Common myeloid progenitor, CD34-positive (primary cell): ENCODE measurements around the gene CACNA1A.
A peak's percentile ranks its signal among the peaks of the same experiment; 100 is the strongest.

ENCODE experiments used
- CTCF ChIA-PET: fragments of 350-600 bp; sonication (Branson Sonifier 250); formaldehyde crosslinking; loops from one replicate; lab custom pipeline; 2021; ENCODE audit warnings: antibody characterized with exemption; lab: Charles Lee
- POLR2A ChIA-PET: fragments of 350-600 bp; sonication (Branson Sonifier 250); formaldehyde crosslinking; loops from one replicate; lab custom pipeline; 2021; ENCODE audit warnings: antibody characterized with exemption; lab: Charles Lee
- DNase-seq, 3 donors: peaks; one replicate each; pipeline versions ENCODE4 v3.0.0 to v3.0.0-alpha.2; 2013
- H3K27ac ChIP-seq, 2 experiments: 1 replicate in 1 of 2; 2 replicates in 1 of 2; pipeline ENCODE4 v1.7.0; 2013; ENCODE audit warnings: inconsistent platforms in 2 of 2, low read length in 2 of 2, mild to moderate bottlenecking in 2 of 2, low read depth in 1 of 2, moderate library complexity in 1 of 2; ENCODE audit not compliant: severe bottlenecking in 2 of 2, insufficient read depth in 1 of 2, poor library complexity in 1 of 2
- H3K27me3 ChIP-seq, 5 experiments: replicated peaks in 2 of 5; 1 replicate in 3 of 5; 2 replicates in 2 of 5; pipeline versions ENCODE4 v1.6.1 to v1.7.0; 2013; ENCODE audit warnings: low read length in 4 of 5, mild to moderate bottlenecking in 2 of 5, moderate library complexity in 2 of 5, inconsistent platforms in 1 of 5; ENCODE audit not compliant: insufficient read depth in 5 of 5, control insufficient read depth in 4 of 5
- H3K36me3 ChIP-seq, 4 experiments: 1 replicate in 2 of 4; 2 replicates in 2 of 4; pipeline versions ENCODE4 v1.6.1 to v1.7.0; 2013; ENCODE audit warnings: low read length in 3 of 4, control low read depth in 1 of 4, mild to moderate bottlenecking in 1 of 4; ENCODE audit not compliant: control insufficient read depth in 4 of 4, insufficient read depth in 4 of 4
- H3K4me1 ChIP-seq, 4 experiments: 1 replicate in 3 of 4; 2 replicates in 1 of 4; pipeline versions ENCODE4 v1.6.1 to v1.7.1; 2013; ENCODE audit warnings: low read length in 3 of 4, mild to moderate bottlenecking in 3 of 4, control low read depth in 1 of 4, inconsistent platforms in 1 of 4, moderate library complexity in 1 of 4; ENCODE audit not compliant: control insufficient read depth in 4 of 4, insufficient read depth in 4 of 4; ENCODE audit errors: control extremely low read depth in 1 of 4
- H3K4me3 ChIP-seq, 7 experiments: 1 replicate in 4 of 7; 2 replicates in 3 of 7; pipeline versions ENCODE4 v1.5.1 to v1.7.0; 2013; ENCODE audit warnings: mild to moderate bottlenecking in 7 of 7, low read length in 6 of 7, moderate library complexity in 6 of 7, inconsistent platforms in 2 of 7, low read depth in 2 of 7, control low read depth in 1 of 7; ENCODE audit not compliant: insufficient read depth in 4 of 7, control insufficient read depth in 1 of 7; ENCODE audit errors: extremely low read depth in 1 of 7
- H3K9me3 ChIP-seq, 5 experiments: 1 replicate in 4 of 5; 2 replicates in 1 of 5; pipeline versions ENCODE4 v1.6.1 to v1.7.1; 2013; ENCODE audit warnings: low read length in 4 of 5, mild to moderate bottlenecking in 2 of 5, inconsistent platforms in 1 of 5, low read depth in 1 of 5, moderate library complexity in 1 of 5; ENCODE audit not compliant: control insufficient read depth in 4 of 5, insufficient read depth in 2 of 5; ENCODE audit errors: control extremely low read depth in 1 of 5
- WGBS: methylation state at CpG from one replicate; pipeline ENCODE4 v1.1.5; 2013; ENCODE audit not compliant: insufficient coverage; 5-methylcytosine and 5-hydroxymethylcytosine counted together

CACNA1A gene

DNA sequence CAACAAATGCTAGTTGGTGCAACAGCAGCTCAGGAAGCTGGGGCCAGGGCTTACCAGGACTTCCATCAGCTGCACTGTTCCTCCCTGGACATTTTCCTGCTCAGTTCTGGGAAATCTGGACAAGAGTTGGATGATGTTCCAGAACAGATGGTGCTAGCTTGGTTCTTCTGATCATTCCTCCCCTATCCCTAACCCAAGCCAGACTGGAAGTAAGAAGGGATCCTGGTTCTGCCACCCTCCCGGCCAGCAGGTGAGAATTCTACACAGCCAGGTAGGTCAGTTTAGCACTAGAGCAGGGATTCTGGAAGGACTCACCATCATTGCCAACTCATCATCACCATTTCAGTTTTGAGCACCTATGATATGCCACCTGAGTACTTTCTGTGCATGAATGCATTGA is 30.2 kb downstream of the CACNA1A start:
- Histone ChIP-seq H3K27ac (no peak overlapping the region), H3K27me3 (no peaks in the 10 kb centered on the region), H3K36me3 (no peaks in the 10 kb centered on the region), H3K9me3 (peaks cover 3 to 19% (median 13%) of the 10 kb centered on the region in 5 experiments), H3K4me3 (no peak overlapping the region), H3K4me1 (no peaks in the 10 kb centered on the region)
- no peak for DNase-seq
- POLR2A ChIA-PET = no interaction called here
- WGBS = no CpG with 5 or more reads among the region's 1 CpG
- CTCF ChIA-PET = no interaction called here

DNA sequence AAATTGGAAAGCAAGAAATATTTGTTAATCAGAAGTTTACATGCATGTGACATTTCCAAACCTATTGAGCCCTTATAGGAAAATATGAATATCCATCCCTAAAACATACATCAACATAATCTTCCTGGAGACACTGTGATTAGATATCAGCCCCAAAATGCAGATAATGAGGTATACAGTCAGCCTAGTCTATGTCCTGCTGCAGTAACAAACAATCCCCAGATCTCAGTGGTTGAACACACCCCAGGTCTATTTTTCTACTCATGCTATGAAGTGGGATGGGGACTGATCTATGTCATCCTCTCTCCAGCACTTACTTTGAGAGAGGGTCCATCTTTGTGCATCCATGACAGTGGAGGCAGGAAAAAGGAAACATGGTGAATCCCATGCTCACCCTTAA is 31.2 kb downstream of the CACNA1A start:
- Histone ChIP-seq H3K4me3 (no peak overlapping the region), H3K27me3 (peaks cover 0 to 3% (median 0%) of the 10 kb centered on the region in 5 experiments), H3K4me1 (no peaks in the 10 kb centered on the region), H3K36me3 (no peaks in the 10 kb centered on the region), H3K27ac (no peak overlapping the region), H3K9me3 (peaks cover 3 to 19% (median 13%) of the 10 kb centered on the region in 5 experiments)
- CTCF ChIA-PET = no interaction called here
- DNase-seq = no peak
- POLR2A ChIA-PET = no interaction called here

DNA sequence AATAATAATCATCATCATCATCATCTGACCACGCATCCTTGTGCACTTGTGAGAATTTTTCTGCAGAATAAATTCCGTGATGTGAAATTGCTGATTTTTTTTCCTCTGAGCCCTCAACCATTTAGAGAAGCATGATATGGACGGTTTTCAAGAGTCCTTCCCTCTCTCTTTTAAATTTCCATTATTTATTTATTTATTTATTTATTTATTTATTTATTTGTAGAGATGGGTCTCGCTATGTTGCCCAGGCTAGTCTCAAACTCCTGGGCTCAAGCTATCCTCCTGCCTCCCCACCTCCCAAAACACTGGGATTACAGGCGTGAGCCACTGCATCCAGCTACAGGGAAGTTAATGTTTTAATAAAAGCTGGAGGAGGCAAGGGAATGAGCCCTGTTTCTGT is 39.6 kb downstream of the CACNA1A start:
- H3K4me1 ChIP-seq = no peaks in the 10 kb centered on the region
- no peak for DNase-seq
- no peak overlapping the region for H3K27ac ChIP-seq
- H3K27me3 ChIP-seq = peaks cover 0 to 3% (median 0%) of the 10 kb centered on the region in 5 experiments
- H3K9me3 ChIP-seq = no peaks in the 10 kb centered on the region
- H3K36me3 ChIP-seq = no peaks in the 10 kb centered on the region
- ChIA-PET POLR2A (interaction anchor here (0.6 kb wide), 1 partner anchor 384 kb away, joined by 3 read pairs; no protein-coding TSS in a partner anchor), CTCF (no interaction called here)
- no peak overlapping the region for H3K4me3 ChIP-seq
- 88% methylated on average over 1 of the region's 5 CpGs for WGBS

DNA sequence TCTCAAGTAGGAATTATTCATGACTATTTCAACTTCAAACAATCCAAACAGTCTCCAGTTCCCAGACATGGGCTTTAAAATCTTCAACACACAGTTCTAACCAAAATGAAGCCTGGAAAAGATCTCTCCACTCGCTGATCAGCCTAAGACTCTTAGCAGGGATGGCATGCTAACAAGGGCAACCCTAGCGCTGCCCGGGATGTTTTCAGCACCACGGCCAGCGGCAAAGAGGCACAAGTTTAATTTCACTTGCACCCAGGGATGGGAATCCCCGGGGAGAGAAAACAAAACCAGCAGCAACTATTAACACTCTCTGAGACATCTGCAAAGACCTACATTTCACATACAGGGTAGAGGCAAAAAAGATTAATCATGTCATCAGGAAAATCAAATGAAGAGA is 43.0 kb downstream of the CACNA1A start:
- DNase-seq = peak; percentile 14 to 47 (median 45)

DNA sequence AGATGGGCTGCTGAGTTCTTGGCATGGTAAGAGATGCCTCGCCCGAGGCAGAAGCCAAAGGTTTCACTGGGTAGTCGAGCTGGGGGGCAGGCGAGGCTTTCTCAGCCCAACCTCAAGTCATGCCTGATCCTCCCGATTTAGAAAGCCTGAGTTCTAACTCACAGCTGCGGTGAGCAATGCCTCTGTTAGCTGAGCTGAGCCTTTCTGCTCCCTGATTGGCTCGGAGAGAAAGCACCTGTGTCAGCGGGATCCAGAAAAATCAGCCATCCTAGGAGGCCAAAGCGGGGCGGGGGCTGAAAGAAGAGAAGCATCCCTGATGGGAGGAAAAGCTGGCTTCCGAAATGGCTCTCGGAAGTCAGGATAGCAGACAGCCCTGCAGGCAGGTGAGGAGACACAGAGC is 44.7 kb downstream of the CACNA1A start:
- Histone ChIP-seq H3K27ac (no peak overlapping the region), H3K9me3 (no peaks in the 10 kb centered on the region), H3K36me3 (no peaks in the 10 kb centered on the region), H3K27me3 (peaks cover 0 to 16% (median 4%) of the 10 kb centered on the region in 5 experiments), H3K4me3 (no peak overlapping the region), H3K4me1 (no peaks in the 10 kb centered on the region)
- CTCF ChIA-PET = no interaction called here
- POLR2A ChIA-PET = no interaction called here
- no peak for DNase-seq
- WGBS = 72% methylated on average over 12 of the region's 12 CpGs

More for the DNA sequence above, 43.0 kb downstream of the CACNA1A start:
- Histone ChIP-seq H3K27ac (no peak overlapping the region), H3K4me1 (no peaks in the 10 kb centered on the region), H3K4me3 (no peak overlapping the region), H3K27me3 (peaks cover 0 to 16% (median 4%) of the 10 kb centered on the region in 5 experiments), H3K9me3 (no peaks in the 10 kb centered on the region), H3K36me3 (no peaks in the 10 kb centered on the region)
- ChIA-PET POLR2A (no interaction called here), CTCF (no interaction called here)
- WGBS = 29% methylated on average over 3 of the region's 6 CpGs

DNA sequence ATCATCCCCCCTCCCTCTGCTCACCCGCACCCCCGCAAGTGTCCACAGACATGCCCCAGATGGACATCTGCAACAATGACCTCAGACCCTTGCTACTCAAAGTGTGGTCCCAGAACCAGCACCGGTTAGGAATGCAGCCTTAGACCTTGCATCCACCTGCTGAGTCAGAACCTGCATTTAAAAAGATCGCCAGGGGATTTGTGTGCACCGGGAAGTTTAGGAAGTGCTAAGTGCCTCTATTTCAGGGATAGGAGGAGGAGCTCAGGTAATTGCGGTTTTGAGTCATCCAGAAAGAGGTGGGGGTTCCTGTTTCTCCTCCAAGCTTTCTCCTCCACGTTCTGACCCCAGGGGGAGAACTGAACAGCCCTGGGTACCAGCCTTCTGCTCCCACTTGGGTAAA is 46.2 kb downstream of the CACNA1A start:
- CTCF ChIA-PET = no interaction called here
- Histone ChIP-seq H3K9me3 (no peaks in the 10 kb centered on the region), H3K27me3 (peaks cover 0 to 16% (median 4%) of the 10 kb centered on the region in 5 experiments), H3K27ac (no peak overlapping the region), H3K4me1 (no peaks in the 10 kb centered on the region), H3K4me3 (no peak overlapping the region), H3K36me3 (no peaks in the 10 kb centered on the region)
- 27% methylated on average over 4 of the region's 7 CpGs for WGBS
- no peak for DNase-seq
- POLR2A ChIA-PET = no interaction called here

DNA sequence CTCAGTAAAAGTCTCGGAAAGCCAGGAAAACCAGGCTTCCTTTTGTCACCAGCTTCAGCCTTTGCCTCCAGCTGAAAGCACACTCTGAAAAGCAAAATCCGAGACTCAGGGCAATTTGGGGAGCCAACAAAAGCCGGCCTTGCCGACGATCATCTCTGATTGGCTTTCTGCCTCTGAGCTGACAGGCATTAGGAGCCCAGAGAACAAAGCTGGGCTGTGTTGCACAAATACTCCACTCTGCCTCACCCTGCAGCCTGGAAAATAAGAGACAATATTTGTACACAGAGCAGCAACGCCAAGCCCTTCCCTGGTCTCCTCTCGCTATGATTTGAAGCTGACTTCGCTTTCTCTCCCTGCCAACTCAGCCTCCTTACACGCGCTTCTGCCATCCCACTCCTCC is 46.9 kb downstream of the CACNA1A start:
- H3K4me1 ChIP-seq = no peaks in the 10 kb centered on the region
- ChIA-PET CTCF (no interaction called here), POLR2A (no interaction called here)
- no peak for DNase-seq
- no peak overlapping the region for H3K4me3 ChIP-seq
- H3K27me3 ChIP-seq = peaks cover 0 to 16% (median 4%) of the 10 kb centered on the region in 5 experiments
- no peak overlapping the region for H3K27ac ChIP-seq
- H3K9me3 ChIP-seq = no peaks in the 10 kb centered on the region
- 59% methylated on average over 10 of the region's 10 CpGs for WGBS
- no peaks in the 10 kb centered on the region for H3K36me3 ChIP-seq
